Nucleus accumbens (tissue), 56 donors: ENCODE results near the gene MNT.
"Not testable (repeated sequence)": the region's sequence is repeated elsewhere in the genome, so short reads cannot be mapped to it uniquely, and the experiment has no call there.

Experiments
- DNase-seq, 56 donors: peaks; one replicate each; lab custom pipeline; 2025; lab: John Stamatoyannopoulos, UW

Gene MNT

GRCh38 chr17:2400877-2401425 is at the start of gene MNT:
Gene MNT (minus strand): TSS chr17:2401060. CDS start chr17:2400712, 348 bp downstream.
- peak; percentile 58 to 97 (median 93) for DNase-seq

GRCh38 chr17:2450016-2450650 is 49.3 kb upstream of the MNT start:
- no peak for DNase-seq

- no peak for DNase-seq
These were observed 48.6 kb upstream of the MNT start for GRCh38 chr17:2449486-2449885.

- DNase-seq: not testable (repeated sequence)
These were observed 46.6 kb upstream of the MNT start for GRCh38 chr17:2447479-2447878.

- DNase-seq: no peak
These were observed 44.8 kb upstream of the MNT start for GRCh38 chr17:2445638-2446037.

GRCh38 chr17:2444382-2444781 is 43.5 kb upstream of the MNT start:
- no peak for DNase-seq

GRCh38 chr17:2442166-2442565 is 41.3 kb upstream of the MNT start:
- no peak for DNase-seq

GRCh38 chr17:2440930-2441329 is 40.1 kb upstream of the MNT start:
- no peak for DNase-seq

GRCh38 chr17:2439997-2440396 is 39.1 kb upstream of the MNT start:
- not testable (repeated sequence) for DNase-seq

GRCh38 chr17:2438823-2439222 is 38.0 kb upstream of the MNT start:
- DNase-seq: no peak

GRCh38 chr17:2436316-2436905 is 35.6 kb upstream of the MNT start:
- no peak for DNase-seq

GRCh38 chr17:2435862-2436261 is 35.0 kb upstream of the MNT start:
- DNase-seq: peak in 23 of 56 donors; percentile 12 to 64 (median 35)

GRCh38 chr17:2435181-2435741 is 34.4 kb upstream of the MNT start:
- DNase-seq: peak in 33 of 56 donors; percentile 22 to 81 (median 49)

- peak in 1 of 56 donors; percentile 7 for DNase-seq
These were observed 32.8 kb upstream of the MNT start for GRCh38 chr17:2433696-2434095.

- DNase-seq: no peak
These were observed 27.1 kb upstream of the MNT start for GRCh38 chr17:2427910-2428309.

- no peak for DNase-seq
These were observed 26.4 kb upstream of the MNT start for GRCh38 chr17:2427215-2427614.

- no peak for DNase-seq
These were observed 22.4 kb upstream of the MNT start for GRCh38 chr17:2423271-2423670.

GRCh38 chr17:2421315-2422147 is 20.7 kb upstream of the MNT start:
- DNase-seq: peak in 3 of 56 donors; percentile 11 to 59 (median 12)

- DNase-seq: peak in 2 of 56 donors; percentile 13 to 16
These were observed 19.3 kb upstream of the MNT start for GRCh38 chr17:2420176-2420575.

- no peak for DNase-seq
These were observed 18.6 kb upstream of the MNT start for GRCh38 chr17:2419486-2419885.

GRCh38 chr17:2418572-2418971 is 17.7 kb upstream of the MNT start:
- DNase-seq: no peak
